HG02870 (cell line): ENCODE data around the gene FUT6.
"Not testable (repeated sequence)": the region's sequence is repeated elsewhere in the genome, so short reads cannot be mapped to it uniquely, and the experiment has no call there.

Experiments
- ATAC-seq: cut with Tn5 transposase; IDR thresholded peaks from one replicate; pipeline ENCODE4 v1.9.1; 2021; ENCODE audit warnings: mild to moderate bottlenecking, moderate library complexity; ENCODE audit not compliant: unreplicated experiment

FUT6 gene

GRCh38 chr19:5839065-5840017 lies at the start of gene FUT6:
Gene FUT6 (minus strand): TSS chr19:5839702. CDS start chr19:5832567, 7,135 bp downstream.
- ATAC-seq: no peak

- ATAC-seq: not testable (repeated sequence)
Measured at GRCh38 chr19:5884065-5884811, 44.7 kb upstream of the FUT6 start.

- not testable (repeated sequence) for ATAC-seq
Measured at GRCh38 chr19:5883157-5883873, 43.8 kb upstream of the FUT6 start.

GRCh38 chr19:5882421-5882968 lies 43.0 kb upstream of the FUT6 start:
- no peak for ATAC-seq

GRCh38 chr19:5881543-5882299 lies 42.2 kb upstream of the FUT6 start:
- ATAC-seq: no peak

GRCh38 chr19:5880604-5881078 lies 41.1 kb upstream of the FUT6 start:
- ATAC-seq: no peak

- no peak for ATAC-seq
Measured at GRCh38 chr19:5880196-5880595, 40.7 kb upstream of the FUT6 start.

GRCh38 chr19:5877882-5878281 lies 38.4 kb upstream of the FUT6 start:
- ATAC-seq: no peak

- ATAC-seq: no peak
Measured at GRCh38 chr19:5877427-5877826, 37.9 kb upstream of the FUT6 start.

- not testable (repeated sequence) for ATAC-seq
Measured at GRCh38 chr19:5874496-5874895, 35.0 kb upstream of the FUT6 start.

- ATAC-seq: no peak
Measured at GRCh38 chr19:5873617-5874199, 34.2 kb upstream of the FUT6 start.

GRCh38 chr19:5870986-5871394 lies 31.5 kb upstream of the FUT6 start:
- ATAC-seq: no peak

- no peak for ATAC-seq
Measured at GRCh38 chr19:5867201-5868136, 28.0 kb upstream of the FUT6 start.

GRCh38 chr19:5865772-5866171 lies 26.3 kb upstream of the FUT6 start:
- ATAC-seq: no peak

- ATAC-seq: no peak
Measured at GRCh38 chr19:5864725-5865486, 25.4 kb upstream of the FUT6 start.

- ATAC-seq: no peak
Measured at GRCh38 chr19:5864013-5864720, 24.7 kb upstream of the FUT6 start.

- no peak for ATAC-seq
Measured at GRCh38 chr19:5863030-5863665, 23.6 kb upstream of the FUT6 start.
